ENCODE measurements around the gene MYLIP.

MYLIP gene

GRCh38 chr6:16097382-16098171, 31.3 kb upstream of the MYLIP start:
- H3K4me3 ChIP-seq (ENCODE audit: low read depth, low read length): no peak overlapping the region
- no peak for TF ChIP-seq CTCF (IDR thresholded peaks at IDR 0.05; ENCODE audit: borderline replicate concordance, insufficient read depth, low read depth, low read length)

DNA sequence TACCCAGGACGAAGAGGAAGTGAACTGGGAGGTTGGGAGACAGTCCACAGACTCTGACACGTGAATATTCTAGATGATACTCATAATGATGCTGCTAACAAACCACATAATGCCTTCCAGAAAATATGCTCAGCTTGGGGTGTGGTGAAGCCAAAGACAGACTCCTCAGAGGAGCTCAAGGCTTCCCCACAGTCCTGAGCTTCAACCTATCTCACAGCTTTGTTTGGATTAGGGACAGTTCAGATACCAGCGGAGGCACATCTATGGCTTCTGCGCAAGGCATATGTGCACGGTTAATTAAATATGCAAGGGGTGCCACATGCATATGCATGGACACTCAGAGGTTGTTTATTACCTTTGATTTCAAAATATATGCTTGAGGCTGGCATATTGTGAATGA, 30.7 kb upstream of the MYLIP start:
- TF ChIP-seq CTCF (IDR thresholded peaks at IDR 0.05; ENCODE audit: borderline replicate concordance, insufficient read depth, low read depth, low read length): no peak
- H3K4me3 ChIP-seq (ENCODE audit: low read depth, low read length): no peak overlapping the region

DNA sequence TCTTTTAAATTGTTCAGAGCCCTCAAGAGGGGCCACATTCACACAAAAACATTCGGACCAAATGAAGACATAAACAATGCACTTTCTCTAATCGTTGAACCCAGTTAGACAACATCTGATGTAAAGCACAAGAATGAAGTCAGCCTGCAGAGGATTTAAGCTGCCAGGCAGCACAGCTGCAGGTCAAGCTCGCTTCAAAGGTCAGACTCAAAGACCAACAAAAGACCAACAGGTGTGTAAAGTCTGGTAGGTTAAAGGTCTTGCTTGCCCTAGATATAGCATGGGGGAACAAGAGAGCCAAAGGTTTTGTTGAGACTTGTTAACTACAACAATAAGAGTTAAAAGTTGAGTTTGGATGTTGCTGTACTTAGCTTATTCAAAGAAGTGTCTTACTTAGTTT, 26.7 kb upstream of the MYLIP start:
- no peak for TF ChIP-seq CTCF (IDR thresholded peaks at IDR 0.05; ENCODE audit: borderline replicate concordance, insufficient read depth, low read depth, low read length)
- H3K4me3 ChIP-seq (ENCODE audit: low read depth, low read length): no peak overlapping the region

- TF ChIP-seq CTCF (IDR thresholded peaks at IDR 0.05; ENCODE audit: borderline replicate concordance, insufficient read depth, low read depth, low read length): no peak
- no peak overlapping the region for H3K4me3 ChIP-seq (ENCODE audit: low read depth, low read length)
Observed at GRCh38 chr6:16103722-16104121, 25.2 kb upstream of the MYLIP start.

GRCh38 chr6:16104624-16105433, 24.1 kb upstream of the MYLIP start:
- no peak overlapping the region for H3K4me3 ChIP-seq (ENCODE audit: low read depth, low read length)
- TF ChIP-seq CTCF (IDR thresholded peaks at IDR 0.05; ENCODE audit: borderline replicate concordance, insufficient read depth, low read depth, low read length): no peak

- TF ChIP-seq CTCF (IDR thresholded peaks at IDR 0.05; ENCODE audit: borderline replicate concordance, insufficient read depth, low read depth, low read length): no peak
- H3K4me3 ChIP-seq (ENCODE audit: low read depth, low read length): no peak overlapping the region
Observed at GRCh38 chr6:16105854-16106253, 23.0 kb upstream of the MYLIP start.
